H1 (cell line): ENCODE results near the gene FLVCR1. TPM values are rescaled to one million over a fixed set of nuclear protein-coding genes. Genes with fewer than 3 reads are reported as not detected.

Experiments
- HDAC2 ChIP-seq, 2 experiments: fragments of 300-600 bp in 1 of 2; sonication (generic) in 1 of 2; IDR thresholded peaks; 2 replicates each; pipeline ENCODE4 v1.6.1; 2011 to 2012; ENCODE audit warnings: low read depth in 2 of 2, low read length in 2 of 2, mild to moderate bottlenecking in 2 of 2, moderate library complexity in 2 of 2, borderline replicate concordance in 1 of 2, inconsistent platforms in 1 of 2
- KDM1A ChIP-seq: fragments of 200-600, 300-600 bp; sonication (generic); IDR thresholded peaks from 2 replicates; pipeline ENCODE4 v1.7.1; 2016; ENCODE audit warnings: mild to moderate bottlenecking, low read length, borderline replicate concordance
- KDM5A ChIP-seq: fragments of 200-600 bp; IDR thresholded peaks from 2 replicates; pipeline ENCODE4 v1.7.1; 2012; ENCODE audit warnings: mild to moderate bottlenecking, low read length, inconsistent platforms, mixed read lengths
- RBBP5 ChIP-seq: IDR thresholded peaks from 2 replicates; pipeline ENCODE4 v1.7.1; 2012; ENCODE audit warnings: low read depth, mild to moderate bottlenecking, inconsistent platforms, low read length, moderate library complexity, borderline replicate concordance
- SRF ChIP-seq: IDR thresholded peaks from 2 replicates; pipeline ENCODE4 v1.6.1; 2011; ENCODE audit warnings: mild to moderate bottlenecking, low read depth, low read length, moderate library complexity
- TAF7 ChIP-seq: optimal IDR thresholded peaks from 2 replicates; pipeline ENCODE3; 2011; ENCODE audit warnings: low read depth, mild to moderate bottlenecking, inconsistent platforms, low read length, moderate library complexity, borderline replicate concordance
- TEAD4 ChIP-seq: IDR thresholded peaks from 2 replicates; pipeline ENCODE4 v1.6.1; 2012; ENCODE audit warnings: low read depth, low read length, inconsistent platforms, mixed read lengths
- polyA plus RNA-seq, 7 experiments: library from polyadenylated mRNA; depleted of rRNA in 3 of 7; stranded (reverse) in 5 of 7; unstranded in 2 of 7; fragments of >200 nt in 5 of 7; fragments of 200-250 nt in 2 of 7; gene quantifications; 1 replicate in 5 of 7; 2 replicates in 1 of 7; 4 replicates in 1 of 7; pipeline versions ENCODE4 v1.2.1 to v1.2.3, GENCODE V29; 2011 to 2013; ENCODE audit warnings: missing spikeins in 2 of 7, mixed read lengths in 2 of 7
- total RNA-seq: library from RNA; stranded (reverse); fragmentation: NEBNext Ultra II Directional; extraction: Animal tissue kit (Norgen Biotek cat#: 25700); gene quantifications from 2 replicates; pipeline ENCODE4 v1.2.1, GENCODE V29; 2021

The FLVCR1 gene
- total and polyA plus RNA-seq, 2 of the 8 experiments (the other 6 are each of a cell fraction or from before 2014, with no cell fraction given): 31.8 to 75.7 TPM

- TF ChIP-seq RBBP5 (no peak), TAF7 (no peak), KDM5A (no peak), SRF (no peak), HDAC2 (IDR thresholded peaks at IDR 0.05; ENCODE audit: borderline replicate concordance in 1 of 2, low read depth in 2 of 2, low read length in 2 of 2) (no peak), KDM1A (no peak), TEAD4 (no peak)
Measured at GRCh38 chr1:212920246-212920645, 62.2 kb downstream of the FLVCR1 start (continued).
